Medulla oblongata (tissue), 1 donor: Measurements from ENCODE around the gene ATRNL1.
"Not testable (repeated sequence)": the region's sequence is repeated elsewhere in the genome, so short reads cannot be mapped to it uniquely, and the experiment has no call there.

Experiments
- DNase-seq: peaks from one replicate; pipeline ENCODE4 v3.0.0-alpha.2; 2015; ENCODE audit errors: extremely low spot score

ATRNL1 gene

DNA sequence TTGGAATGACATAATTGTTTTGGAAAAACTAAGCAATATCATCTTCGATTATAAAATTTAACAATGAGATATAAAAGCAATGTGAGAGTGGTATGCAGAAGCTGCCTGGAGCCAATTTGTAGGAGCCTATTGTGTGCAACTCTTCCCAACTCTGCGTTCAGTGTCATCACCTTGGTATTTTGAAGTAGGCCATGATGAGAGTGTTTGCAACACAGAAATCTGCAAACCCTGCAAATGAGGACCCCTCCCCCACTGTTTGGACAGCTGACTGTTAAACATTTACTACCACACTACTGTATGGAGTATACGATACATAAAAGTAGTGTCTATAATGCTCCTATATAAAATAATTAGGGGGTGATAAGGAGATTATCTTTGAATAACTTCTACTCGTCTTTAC, 531.3 kb downstream of the ATRNL1 start:
- DNase-seq: no peak

DNA sequence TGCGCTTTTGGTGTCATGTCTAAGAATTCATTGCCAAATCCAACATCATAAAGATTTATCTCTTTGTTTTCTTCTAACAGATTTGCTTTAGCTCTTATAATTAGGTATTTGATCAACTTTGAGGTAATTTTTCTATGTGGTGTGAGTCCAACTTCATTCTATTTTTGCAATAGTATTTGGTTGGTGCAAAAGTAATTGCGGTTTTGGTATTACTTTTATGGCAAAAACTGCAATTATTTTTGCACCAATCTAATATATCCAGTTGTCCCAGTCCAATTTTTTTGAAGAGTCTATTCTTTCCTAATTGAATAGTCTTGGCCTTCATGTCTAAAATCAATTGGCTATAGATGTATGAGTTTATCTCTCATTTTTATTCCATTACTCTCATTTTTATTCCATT, 535.5 kb downstream of the ATRNL1 start:
- DNase-seq: no peak

GRCh38 chr10:115638246-115638645, 545.1 kb downstream of the ATRNL1 start:
- no peak for DNase-seq

GRCh38 chr10:115649217-115649616, 556.1 kb downstream of the ATRNL1 start:
- no peak for DNase-seq

GRCh38 chr10:115653473-115653872, 560.3 kb downstream of the ATRNL1 start:
- DNase-seq: no peak

DNA sequence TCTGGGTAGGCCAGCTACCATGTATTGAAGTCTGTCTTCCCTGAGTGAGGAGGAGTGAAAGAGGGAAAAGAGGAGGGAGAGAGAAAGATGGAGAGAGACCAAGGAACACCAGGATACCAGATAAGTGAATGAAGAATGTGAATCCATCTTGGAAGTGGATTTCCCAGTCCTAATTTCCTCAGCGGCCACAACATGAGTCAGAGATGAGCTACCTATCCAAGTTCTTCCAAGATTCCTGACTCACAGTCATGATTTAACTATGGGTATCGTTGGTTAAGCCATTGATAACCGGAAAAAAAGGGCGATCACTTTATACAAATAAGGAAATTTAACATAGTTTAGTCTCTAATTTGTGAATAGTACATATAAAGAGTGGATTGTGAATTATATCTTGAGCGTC, 561.8 kb downstream of the ATRNL1 start:
- DNase-seq: no peak

DNA sequence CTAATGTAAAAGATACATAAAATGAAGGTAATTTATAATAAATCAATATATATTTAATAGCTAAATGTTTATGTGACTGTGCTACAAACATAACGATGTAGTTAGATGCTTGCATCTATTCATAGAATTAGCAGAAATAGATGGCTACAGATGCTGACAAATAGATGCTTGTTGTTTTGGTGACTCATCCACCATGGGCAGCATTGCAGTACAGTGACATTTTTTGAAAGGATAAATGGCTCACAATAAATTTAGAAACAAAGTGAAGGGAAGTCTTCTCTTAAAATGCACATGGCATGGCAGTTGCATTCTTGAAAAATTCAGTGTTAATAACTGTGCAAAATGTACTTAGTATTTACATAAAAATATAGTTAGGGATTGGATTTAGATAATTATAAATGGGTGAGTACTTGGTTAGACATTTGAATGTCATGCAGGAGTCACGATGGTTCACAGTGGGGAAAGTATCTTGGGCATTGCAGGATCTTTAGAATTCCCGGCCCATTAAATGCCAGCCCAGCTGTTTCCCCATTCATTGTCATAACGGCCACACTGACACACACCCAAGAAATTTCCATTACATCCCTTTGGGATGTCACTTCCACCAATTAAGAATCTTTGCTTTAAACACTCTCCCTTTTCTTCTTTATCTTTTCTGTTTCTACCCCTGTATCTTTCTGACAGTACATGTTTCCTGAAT, 564.1 kb downstream of the ATRNL1 start:
- no peak for DNase-seq

GRCh38 chr10:115659616-115660015, 566.5 kb downstream of the ATRNL1 start:
- DNase-seq: no peak

DNA sequence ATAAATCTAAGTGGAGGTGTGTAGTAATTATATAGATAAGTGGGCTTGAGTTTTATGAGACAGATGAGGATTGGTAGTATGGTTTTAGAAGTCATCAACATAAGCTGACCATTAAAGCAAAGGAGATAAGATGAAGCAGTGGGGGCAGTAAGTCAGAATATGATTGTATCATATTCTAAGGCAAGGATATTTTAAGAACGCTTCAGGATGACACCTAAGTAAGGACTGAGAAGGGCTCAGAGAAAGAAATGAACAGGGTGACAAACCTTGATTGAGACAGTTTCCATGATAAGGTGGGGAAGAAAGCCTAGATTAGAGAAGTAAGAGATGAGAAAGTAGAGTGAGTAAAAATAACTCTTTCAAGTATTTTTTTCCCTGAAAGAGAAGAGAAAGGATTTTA, 567.2 kb downstream of the ATRNL1 start:
- no peak for DNase-seq

GRCh38 chr10:115662422-115662821, 569.3 kb downstream of the ATRNL1 start:
- DNase-seq: no peak

GRCh38 chr10:115665549-115665948, 572.4 kb downstream of the ATRNL1 start:
- DNase-seq: no peak

- no peak for DNase-seq
Observed at GRCh38 chr10:115674496-115674895, 581.3 kb downstream of the ATRNL1 start.

- DNase-seq: no peak
Observed at GRCh38 chr10:115696747-115697146, 603.6 kb downstream of the ATRNL1 start.

- no peak for DNase-seq
Observed at GRCh38 chr10:115706026-115706425, 612.9 kb downstream of the ATRNL1 start.

GRCh38 chr10:115706488-115707076, 613.4 kb downstream of the ATRNL1 start:
- DNase-seq: peak; percentile 53

GRCh38 chr10:115710136-115710535, 617.0 kb downstream of the ATRNL1 start:
- no peak for DNase-seq

DNA sequence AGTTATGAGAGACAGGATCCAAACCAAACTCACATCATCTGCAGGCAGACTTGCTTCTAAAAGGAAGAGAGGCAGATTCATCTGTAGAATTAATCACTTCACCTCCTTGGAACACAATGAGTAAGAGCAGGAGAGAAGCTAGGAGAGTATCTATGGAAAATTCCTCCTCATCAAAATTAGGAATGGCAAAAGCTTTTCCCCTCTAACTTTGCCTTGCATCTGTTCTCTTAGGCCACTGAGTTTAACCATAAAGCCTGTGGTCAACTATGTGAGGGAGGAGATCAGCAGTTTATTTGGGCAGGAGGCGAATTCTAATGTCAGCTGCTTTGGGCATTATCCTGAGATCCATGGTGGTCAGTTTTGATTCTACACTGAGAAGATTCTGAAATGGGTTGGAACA, 618.1 kb downstream of the ATRNL1 start:
- DNase-seq: no peak

- no peak for DNase-seq
Observed at GRCh38 chr10:115720121-115720520, 627.0 kb downstream of the ATRNL1 start.

GRCh38 chr10:115727129-115727528, 634.0 kb downstream of the ATRNL1 start:
- no peak for DNase-seq

DNA sequence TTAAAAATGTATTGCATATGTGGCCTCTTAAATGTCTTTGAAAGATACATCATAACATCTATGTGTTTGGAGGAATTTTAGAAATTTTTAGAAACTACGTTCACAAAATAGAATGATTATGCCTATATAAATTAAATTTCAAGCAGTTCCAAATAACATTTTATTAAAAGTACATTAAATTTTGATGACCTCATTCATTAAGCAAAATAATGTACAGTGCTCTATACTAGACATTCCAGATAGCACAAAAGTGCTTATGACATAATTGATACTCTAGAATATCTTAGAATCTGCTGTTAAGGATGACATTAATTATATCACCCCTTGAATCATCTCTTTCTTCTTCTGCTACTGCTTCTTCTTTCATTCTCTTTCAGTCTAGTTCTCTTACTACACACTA, 650.9 kb downstream of the ATRNL1 start:
- no peak for DNase-seq

GRCh38 chr10:115745943-115746342, 652.8 kb downstream of the ATRNL1 start:
- DNase-seq: no peak

GRCh38 chr10:115747811-115748210, 654.6 kb downstream of the ATRNL1 start:
- DNase-seq: no peak

DNA sequence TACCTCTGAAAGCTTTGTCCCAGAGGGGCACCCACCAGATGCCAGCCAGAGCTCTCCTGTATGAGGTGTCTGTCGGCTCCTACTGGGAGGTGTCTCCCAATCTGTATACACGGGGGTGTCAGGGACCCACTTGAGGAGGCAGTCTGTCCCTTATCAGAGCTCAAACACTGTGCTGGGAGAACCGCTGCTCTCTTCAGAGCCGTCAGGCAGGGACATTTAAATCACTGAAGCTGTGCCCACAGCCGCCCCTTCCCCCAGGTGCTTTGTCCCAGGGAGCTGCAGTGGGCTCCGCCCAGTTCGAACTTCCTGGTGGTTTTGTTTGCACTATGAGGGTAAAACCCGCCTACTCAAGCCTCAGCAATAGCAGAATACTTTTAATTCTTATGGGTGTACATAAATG, 665.3 kb downstream of the ATRNL1 start:
- not testable (repeated sequence) for DNase-seq

GRCh38 chr10:115760131-115760530, 667.0 kb downstream of the ATRNL1 start:
- no peak for DNase-seq
